HG03575 (cell line): ENCODE measurements around the gene ARL14EP.

ENCODE experiments used
- ATAC-seq: cut with Tn5 transposase; IDR thresholded peaks from one replicate; pipeline ENCODE4 v1.9.1; 2021; ENCODE audit not compliant: unreplicated experiment, insufficient number of reproducible peaks, low FRiP score; ENCODE audit errors: extremely low read depth

ARL14EP gene

DNA sequence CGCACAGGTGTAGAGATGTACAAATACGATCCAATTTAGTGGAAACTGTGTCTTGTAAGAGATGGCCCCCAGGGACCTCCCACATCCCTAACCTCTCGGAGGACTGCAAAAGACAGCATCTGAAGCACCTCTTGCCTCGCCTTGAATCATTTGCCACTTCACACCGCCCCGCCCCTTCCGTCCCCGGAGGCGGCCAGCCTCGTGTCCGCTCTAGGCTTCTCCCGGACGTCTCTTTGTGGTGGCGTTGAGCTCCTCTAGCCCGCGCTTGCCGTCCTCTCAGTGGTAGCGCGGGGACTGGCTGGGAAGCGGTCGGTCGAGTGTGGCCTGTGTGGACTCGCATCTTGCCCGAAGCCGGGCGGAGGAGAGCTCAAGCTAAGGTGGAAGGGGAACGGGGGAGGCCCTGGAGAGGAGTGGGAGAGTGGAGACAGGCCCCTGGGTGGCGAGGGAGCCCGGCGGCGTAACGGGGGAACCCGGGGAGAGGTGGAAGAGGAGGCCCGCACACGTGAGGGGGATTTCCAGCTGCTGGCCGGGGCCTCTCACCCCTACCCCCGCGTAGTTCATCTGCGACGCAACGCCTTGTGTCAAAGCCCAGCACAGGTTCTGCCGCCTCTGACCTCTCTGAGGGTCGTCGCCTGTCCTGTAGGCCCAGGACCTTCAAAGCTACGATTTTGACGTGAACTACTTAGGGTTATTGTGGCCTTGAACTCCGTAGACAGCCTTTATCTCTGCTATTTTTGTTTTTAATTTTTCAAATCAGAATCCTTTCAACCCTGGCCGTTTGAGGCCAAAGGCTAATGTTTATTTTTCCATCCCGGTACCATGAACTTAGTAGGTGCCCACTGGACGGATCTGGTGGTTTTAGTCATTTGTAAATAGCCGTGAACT lies at the start of gene ARL14EP:
ARL14EP (plus strand) TSS at position 279 of the 885 bp plus-strand sequence. CDS start 7,845 bp downstream, outside the sequence.
- ATAC-seq: peak; percentile 85

DNA sequence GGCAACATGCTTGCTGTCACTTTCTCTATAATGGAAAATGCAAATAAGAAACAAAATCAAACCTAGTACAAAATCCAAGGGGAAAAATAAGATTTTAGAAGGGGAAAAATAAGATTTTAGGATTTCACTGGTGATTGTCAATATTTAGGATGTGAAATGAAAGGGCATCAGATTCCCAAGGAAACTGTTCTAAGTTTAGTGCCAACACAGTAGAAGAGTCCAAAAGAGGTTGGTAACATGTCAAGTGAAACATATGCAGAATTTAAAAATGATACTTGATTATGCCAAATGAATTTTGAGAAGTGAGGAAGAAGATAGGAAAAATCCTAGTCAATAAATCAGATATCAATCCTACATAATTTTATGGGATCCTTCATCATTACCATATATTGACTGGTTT lies 45.7 kb upstream of the ARL14EP start:
- no peak for ATAC-seq

DNA sequence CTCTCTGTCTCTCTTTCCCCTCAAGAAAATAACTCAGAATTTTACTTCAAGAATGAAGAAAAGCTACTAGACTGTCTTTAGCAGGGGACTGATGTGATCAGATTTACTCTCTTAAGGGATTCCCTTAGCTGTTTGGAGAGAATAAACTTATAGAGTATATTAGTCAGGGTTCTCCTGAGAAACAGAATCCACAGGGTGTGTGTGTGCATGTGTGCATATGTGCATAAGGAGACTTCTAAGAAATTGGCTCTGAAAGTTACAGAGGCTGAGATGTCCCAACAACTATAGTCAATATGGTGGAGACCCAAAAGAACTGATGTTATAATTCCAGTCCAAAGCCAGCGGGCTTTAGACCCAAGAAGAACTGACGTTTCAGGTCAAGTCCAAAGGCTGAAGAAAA lies 43.1 kb upstream of the ARL14EP start:
- ATAC-seq: no peak

DNA sequence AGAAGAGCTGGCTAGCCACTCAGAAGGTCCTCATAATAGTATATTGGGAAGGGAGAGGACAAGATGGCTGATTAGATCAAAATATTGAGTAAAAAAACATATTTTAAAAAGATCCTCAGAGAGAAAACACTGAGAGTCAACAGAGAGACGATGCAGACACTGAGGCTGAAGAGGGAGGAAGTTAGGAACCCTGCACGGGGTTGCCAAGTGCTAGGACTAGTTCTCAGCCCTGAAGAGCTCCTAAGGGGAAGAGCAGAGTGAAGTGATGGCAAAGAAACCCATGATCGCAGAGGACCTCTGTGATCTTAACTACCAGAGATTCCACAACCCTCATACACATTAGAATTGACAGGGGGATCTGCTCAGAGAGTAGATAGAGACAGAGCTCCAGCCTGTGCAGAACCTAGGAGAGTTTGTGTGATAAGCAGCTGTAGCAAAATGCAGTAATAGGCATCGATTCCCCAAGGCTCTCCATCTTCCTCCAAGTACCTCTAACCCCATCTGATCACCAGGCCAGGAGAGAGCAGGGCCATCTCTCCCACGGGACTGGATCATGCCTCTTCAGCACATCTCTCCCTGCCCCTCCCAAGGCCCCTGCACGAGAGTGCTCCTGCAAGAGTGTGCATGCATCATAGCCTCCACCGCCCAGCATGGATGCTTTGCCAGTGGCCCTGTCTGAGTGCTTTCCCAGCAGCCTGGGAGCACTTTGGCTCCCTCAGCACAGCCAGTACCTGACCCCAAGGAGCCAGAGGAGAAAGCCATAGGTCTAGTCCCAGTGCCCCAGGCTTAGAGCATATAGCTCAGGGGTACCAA lies 41.2 kb upstream of the ARL14EP start:
- ATAC-seq: no peak

DNA sequence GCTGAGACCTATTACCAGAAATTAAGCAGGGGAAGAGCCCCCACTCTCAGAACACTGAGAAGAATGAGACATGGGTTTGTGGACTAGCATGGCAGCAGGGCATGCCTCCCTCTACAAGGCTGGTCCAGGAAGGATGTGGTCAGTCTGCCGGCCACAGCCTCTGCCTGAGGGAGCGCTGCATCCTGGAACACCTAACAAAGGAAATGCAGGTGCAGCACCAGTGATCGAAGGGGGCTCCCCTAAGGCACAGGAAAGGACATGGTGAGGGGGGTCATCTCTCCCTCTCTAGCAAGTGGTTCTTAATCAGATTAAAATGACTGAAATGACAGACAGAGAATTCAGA lies 40.6 kb upstream of the ARL14EP start:
- ATAC-seq: peak; percentile 72

DNA sequence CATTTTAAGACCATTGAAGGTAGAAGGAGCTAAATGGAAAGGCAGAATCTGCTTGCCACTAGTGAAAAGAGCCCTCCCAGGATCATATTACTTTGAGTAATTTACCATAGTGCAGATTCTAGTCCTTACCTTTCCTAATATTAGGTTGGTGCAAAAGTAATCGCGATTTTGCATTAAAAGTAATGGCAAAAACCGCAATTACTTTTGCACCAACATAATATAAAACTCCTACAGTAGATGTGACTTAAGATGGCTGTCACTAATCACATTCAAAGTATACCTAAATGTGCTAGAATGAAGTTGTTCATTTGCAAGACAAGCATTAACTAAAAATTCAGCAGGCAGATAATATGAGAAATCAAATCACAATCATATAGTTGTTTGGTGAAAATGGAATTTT lies 38.1 kb upstream of the ARL14EP start:
- ATAC-seq: no peak

DNA sequence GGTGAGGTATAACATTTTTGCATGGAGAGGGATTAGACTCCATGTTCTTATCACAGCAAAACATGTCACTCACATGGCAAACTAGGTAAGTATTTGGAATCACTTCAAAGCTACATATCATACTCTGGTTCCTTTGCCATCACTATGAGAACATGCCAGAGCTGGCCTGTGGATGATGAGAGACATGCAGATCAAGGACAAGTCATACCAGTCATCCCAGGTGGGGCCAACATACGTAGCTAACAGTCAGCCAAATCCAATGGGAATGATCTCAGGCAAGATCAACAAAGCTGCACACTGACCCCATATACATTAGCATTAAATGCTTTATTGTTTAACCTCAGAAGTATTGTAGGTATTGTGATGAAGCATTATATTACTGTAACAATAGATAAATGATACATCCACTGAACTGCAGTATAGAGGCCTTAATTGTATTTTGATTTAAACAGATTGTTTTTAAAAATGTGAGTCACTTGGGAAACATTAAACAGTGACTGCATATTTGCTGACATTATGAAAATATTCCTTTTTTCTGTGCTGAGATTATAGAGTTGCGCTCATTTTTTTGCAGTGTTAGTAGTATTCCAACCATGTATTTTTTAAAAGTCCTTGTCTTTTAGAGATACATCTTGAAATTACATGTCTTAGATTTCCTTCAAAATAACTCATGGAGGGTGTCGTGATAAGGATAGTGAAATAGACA lies 37.3 kb upstream of the ARL14EP start:
- no peak for ATAC-seq

DNA sequence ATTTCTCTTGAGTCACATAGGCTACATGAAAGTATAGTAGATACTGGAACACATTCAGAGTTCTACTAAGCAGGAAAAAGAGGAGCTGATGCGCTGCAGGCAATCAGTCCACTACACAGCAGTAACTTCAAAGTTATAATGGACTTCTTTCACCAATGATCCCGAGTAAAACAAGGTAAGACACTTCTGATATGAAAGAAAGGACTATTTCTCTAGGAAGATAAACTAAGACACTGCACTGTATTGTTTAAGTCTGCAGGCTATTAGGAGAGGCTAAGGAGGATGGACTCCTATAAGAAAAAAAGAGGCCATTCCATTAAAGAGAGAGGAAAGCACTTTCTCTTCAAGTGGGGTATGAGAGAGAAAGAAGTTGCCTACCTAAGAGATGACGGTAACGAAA lies 31.6 kb upstream of the ARL14EP start:
- ATAC-seq: no peak

DNA sequence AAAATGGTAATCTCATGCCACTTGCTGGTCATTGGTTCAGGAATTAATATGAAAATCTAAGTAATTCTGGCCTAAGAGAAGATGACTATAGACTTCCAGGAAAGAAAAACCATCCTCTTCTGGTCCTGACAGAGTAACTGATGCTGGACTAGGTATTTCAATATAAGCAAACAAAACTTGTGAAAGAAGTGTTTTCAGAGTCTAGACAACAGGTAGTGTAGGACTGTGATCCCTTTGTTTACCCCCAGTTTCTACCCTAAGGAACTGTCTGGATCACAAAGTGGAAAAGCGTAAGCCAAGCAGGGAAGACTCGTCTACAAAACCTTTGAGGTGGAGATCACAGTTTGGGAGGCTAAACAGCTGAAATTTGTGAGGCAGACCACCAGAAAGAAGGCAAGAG lies 30.4 kb upstream of the ARL14EP start:
- ATAC-seq: no peak

DNA sequence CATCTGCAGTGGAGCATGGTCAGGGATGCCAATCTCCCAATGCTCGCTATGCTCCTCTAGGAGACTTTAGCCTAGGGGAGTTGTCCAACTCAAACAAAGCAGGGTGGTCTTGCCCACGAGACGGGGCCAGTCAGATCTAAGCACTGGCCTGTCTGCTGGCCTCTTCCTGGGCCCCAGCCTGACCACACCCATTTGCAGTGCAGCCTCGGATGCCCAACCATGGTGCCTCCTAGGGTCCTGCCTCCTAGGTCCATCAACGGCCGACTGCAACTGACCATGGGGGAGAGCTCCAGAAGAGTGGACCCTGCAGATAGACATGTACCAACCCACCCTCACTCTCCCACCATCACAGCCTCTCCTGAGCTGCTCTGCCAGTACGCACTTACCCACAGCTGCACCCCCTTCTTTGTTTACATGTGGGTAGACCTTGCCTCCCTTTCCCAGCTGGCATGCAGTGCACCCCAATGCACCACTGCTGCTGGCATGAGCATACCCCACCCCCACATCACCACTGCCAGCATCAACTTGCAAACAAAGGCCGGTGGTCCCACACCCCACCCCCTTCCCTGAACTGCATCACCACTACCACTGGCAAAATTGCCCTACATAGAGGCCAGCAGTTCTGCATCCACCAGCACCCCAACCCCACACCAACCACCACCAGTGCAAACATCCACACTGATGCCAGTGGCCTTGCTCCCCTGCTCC lies 27.6 kb upstream of the ARL14EP start:
- no peak for ATAC-seq

DNA sequence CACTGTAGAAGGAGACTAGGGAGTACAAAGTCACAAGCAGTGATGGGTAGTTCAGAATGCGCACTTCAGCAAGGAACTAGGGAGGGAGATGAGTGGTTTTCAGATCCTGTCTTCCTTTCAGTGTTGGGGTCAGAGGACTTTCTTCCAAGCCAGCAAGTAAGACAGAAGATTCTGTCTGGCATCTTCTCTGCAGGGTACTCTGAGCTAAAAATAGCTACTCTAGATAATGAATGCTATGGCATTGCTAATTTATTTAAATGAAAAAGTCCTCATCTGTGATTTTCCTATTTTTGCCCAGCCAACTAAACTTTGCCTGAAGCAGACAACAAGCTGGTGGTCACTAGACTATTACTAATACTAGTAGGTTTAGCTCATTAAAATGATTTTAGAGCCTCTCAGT lies 18.3 kb upstream of the ARL14EP start:
- ATAC-seq: no peak

DNA sequence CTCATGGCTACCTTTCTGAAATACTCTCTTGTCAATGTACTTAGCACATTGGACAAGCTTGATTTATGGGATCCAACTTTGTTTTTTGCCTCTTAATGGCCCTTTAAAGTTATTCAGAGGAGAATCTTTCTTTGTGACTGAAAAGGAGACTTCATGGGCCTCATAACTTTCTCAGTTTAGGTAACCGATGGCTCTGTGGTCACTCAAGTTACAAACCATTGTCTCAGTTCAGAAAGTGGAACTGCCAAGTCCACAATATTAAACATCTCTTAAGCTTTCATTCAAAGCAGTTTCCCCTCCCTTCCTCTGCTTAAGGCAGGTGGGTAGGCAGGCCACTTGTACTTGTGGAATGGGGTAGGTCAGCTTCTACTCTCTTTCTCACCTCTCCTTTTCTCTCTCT lies 12.3 kb upstream of the ARL14EP start:
- ATAC-seq: peak; percentile 91

DNA sequence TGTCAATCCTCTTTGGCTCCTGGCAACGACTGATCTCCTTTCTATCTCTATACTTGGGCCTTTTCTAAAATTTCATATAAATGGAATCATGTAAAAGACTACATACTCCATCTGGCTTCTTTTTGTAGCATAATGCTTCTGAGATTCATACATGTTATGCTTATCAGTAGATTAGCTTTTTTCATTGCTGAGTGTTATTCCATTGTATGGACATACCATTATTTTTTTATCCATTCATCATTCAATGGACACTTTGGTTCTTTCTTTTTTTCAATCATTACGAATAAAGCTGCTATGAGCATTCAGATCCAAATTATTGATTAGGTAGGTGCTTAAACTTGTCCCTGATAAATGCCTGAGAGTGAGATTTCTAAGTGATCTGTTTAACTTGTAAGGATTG lies 11.7 kb upstream of the ARL14EP start:
- no peak for ATAC-seq

DNA sequence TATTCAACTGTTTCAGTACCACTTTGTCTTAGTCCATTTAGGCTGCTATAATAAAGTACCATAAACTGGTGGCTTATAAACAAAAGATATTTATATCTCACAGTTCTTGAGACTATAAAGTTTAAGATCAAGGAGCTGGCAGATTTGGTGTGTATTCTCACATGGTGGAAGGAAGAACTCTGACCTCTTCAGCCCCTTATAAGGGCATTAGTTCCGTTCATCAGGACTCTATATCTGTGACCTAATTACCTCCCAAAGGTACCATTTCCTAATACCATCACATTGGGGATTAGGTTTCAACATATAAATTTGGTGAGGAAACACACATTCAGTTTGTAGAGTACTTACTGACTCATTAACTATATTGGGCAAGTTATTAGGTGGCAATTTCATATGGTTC lies 10.7 kb upstream of the ARL14EP start:
- ATAC-seq: no peak

DNA sequence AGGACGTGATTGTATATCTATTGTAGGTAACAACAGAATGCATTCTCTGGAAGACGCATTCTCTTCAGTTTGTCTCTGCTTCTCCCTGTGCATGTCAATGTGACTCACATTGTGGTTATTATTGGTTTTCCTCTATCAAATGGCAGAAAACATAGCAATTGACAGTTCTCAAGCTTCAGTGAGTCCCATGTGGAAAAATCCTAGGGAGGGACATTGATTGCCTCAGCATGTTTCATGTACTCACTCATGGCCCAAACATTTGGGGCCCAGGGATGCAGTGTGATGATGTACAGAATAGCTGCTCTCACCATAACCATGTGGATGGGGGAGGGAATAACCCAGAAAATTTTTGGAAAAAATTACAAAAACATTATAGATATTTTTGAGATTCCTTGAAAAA lies 9.3 kb upstream of the ARL14EP start:
- no peak for ATAC-seq

DNA sequence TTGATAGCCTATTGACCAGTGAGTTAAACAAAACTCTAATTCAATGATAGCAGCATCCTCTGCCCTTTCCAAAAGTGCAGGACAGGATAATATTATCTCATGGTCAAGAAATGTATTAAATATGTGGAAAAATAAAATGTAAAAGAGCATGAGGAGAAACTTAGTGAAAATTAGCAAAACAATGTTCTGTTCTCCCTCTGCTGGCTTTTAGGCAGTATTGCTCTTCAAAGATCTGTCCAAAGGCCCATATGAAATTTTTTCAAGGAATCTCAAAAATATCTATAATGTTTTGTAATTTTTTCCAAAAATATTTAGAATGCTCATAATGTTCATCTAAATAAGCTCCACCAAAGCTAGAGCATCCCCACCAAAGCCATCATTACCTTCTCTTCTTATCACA lies 8.3 kb upstream of the ARL14EP start:
- ATAC-seq: no peak

DNA sequence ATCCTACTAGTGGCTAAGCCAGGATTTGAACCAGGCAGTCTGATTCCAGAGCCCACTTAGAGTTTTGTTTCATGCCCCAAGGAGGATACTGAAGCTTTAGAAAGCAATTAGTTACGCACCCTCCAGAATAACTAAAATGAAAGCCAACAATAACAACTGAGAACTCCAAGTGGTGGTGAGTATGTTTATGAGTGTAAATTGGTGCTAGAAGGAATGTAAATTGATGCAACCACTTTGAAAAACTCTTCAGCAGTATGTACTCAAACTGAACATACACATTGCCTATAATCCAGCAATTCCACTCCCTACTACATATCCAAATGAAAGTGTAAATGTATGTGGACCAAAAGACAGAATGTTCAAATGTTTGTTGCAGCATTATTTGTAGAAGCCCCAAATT lies 6.7 kb upstream of the ARL14EP start:
- no peak for ATAC-seq

DNA sequence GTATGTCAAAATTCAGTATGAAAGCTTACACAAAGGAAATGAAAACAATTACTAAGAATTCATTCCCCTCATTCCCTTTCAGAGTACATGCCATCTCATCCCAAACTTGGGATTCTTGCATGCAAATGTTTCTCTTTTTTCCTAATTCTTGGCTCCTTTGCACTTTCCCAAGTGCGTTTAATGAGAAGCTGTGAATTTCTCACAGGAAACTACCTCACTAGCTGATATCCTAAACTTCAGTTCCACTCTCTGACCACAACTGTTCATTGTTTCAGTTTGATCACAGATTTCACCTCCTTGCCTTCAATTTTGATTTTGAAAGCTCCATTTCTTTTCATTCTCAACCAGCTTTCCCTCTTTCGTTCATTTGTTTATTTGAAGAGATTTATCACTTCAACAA lies 5.9 kb upstream of the ARL14EP start:
- ATAC-seq: peak; percentile 42

DNA sequence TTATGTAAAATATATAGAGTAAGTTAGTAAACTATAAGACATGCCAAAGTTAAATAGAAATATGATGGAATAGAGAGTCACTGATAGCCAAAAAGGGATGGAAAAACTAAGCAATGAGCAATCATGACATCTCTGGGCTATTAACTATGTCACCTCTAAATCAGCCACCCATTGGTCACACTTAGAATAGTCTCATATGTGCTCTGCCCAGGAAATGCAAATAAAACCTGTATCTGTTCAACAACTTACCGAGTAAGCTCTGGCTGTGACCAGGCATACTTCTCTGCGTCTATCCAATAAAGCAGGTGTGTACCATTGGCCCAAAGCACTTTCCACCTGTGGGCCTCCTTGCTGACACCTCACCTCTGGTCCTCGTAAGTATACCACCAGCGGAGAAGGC lies 1.6 kb upstream of the ARL14EP start:
- no peak for ATAC-seq
